Putamen (tissue), 1 donor: ENCODE data around the gene SPATA19.
A peak's percentile ranks its signal among the peaks of the same experiment; 100 is the strongest.

Experiments
- DNase-seq: peaks from one replicate; pipeline ENCODE4 v3.0.0-alpha.2; 2016; ENCODE audit warnings: low spot score

The SPATA19 gene

DNA sequence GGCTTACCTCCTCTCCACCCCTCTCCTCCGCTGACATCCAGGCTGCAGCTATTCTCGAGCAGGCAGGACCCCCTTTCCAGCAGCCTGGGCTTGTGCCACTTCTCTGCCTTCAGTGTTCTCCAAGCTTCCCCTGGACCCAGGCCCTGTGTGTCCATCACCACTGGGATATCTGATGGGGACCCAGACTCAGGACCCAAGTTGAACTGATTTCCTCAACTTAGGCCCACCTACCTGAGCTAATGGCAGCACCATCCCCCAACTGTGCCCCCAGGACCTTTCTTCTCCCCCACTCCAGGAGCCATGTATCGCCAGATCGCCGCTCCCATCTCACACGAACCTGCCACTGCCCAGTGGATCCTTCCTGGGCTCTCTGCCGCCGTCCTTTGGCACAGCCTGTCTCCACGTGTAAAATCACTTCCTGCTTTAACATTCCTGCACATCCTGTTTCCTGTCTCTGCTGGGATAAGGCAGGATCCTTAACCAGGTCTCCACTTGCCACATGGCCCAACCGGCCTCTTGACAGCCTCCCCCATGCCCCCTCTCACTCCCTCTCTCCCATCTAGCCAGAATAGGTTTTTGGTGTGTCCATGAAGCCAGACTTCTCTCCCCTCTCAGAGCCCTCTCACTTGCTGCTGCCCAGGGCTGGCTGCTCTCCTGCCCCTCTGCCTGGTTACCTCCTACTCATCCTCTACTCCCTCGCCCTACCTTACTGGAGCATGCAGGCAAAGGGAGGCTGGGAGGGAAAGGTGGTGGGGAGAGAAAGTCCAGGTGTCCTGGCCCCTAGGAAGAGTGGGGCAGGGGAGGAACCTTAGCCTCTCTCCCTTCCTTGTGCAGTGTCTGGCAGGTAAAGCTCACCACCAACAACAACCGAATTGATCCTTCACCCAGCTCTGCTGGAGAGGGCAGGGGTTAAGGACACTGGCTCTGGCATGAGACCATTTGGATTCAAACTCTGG lies 9.4 kb downstream of the SPATA19 start:
- no peak for DNase-seq

DNA sequence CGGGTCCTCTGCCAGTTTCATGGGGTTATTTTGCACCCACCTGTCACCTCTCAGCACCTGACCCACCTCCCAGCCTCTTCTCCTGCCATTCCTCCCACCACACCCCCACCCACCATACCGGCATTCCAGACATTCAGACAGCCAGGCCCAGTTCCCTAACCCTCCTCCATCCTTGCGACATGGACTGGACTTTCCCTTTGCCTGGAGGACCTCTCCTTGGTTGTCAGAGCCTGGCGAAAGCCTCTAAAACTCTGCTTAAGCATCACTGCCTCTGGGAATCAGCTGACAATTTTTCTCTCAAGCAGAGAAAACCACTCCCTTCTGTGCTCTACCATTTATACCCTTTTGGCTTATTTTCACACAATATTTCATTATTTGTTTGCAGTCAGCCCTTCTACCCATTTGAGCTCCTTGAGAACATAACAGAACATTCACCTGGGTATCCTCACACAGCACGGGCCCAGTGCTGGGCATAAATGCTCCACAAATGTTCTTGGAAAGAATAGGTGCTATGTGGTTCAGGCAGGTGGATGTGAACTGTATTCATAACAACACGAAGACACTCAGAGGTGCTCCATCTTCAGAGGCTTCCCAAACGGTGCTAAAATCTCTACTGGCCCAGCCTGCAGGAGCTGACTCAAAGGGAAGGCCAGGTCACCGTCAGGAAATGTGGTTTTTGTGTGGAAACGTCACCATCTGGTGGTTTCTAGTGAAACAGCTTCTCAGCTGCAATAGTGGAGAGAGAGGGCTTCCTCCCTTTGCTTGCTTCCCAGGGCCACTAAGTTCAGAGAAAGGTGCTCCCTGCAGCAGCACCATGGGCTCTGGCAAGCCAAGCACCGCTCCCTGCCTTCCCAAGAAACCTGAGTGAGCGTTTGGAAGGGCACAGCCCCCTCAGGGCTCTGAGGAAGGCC lies 10.4 kb downstream of the SPATA19 start:
- DNase-seq = peak; percentile 39

DNA sequence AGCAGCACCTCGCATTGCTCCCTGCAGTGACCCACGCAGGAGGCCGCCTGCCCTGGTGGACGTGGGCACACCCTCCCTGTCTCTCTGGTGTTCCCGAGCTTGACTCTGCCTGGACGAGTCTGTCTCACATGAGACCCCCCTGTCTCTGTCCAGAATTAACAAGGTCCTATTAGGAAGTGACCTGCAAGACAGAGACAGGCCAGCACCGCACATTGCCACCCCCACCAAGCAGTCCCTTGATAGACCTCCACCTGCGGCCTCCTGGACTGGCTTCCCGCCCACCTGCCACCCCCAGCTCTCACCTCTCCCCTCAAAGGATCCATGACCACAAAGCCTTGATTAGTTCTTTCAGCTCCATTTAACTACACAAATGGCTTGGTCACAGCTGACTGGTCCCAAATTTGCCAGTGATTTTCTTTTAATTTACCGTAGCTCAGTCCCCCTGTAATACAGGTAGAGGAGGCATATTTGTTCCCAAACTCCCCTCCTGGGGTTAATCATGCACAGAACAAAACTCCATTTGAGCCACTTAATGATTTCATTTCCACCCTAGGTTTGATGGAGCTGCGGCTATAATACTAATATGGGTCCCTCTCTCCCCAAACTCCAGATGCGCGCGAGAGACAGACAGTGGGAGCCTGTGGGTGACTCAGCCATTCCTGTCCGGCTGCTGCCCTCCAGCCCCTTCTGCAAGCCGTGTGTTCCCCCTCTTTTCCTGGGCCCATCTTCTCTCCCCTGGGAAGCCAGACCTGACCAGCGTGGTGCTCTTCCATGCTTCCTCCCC lies 11.2 kb downstream of the SPATA19 start:
- DNase-seq = no peak

DNA sequence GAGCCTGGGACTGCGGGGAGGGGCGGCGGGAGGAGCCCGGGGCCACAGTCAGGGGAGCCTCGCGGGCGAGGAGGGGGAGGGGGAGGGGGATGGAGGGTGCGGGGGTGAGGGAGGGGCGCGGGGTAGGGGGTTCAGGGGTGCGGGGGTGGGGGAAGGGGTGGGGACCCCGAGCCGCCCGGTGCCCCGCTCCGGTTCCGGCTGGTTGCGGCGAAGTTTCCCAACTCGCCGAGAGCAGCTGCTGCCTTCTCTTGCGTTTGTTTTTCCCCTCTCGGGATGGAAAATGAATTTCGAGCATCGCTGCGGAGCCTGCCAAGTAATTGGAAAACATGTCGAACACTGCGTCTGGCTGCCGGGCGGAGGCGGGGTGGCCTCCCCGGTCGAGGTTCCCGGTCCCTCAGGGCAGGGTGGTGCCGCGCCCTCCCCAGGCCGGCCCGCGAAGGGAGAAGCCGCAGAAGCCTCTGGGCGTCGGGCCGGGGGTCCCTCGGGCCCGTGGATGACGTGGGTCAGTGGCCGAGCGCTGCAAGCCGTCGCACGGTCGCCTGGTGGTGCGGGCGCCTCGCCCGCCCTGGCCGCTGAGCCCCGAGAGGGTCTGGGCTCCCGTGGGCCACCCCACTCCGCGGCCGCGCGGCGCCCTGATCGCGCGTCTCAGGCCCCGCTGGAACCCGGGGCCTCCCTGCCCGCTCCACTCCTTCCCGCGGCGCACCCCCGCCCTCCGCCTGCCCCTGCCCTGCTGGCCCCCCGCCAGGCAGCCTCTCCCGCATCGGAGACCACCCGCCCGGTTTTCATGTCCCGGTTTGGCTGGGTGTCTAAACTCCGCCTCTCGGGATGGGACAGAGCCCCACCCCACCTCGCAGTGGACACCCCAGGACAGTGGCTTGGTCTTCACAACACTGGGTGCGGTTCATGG lies 12.1 kb downstream of the SPATA19 start:
- no peak for DNase-seq

GRCh38 chr11:133832096-133832990 lies 13.0 kb downstream of the SPATA19 start:
- DNase-seq = no peak

GRCh38 chr11:133830931-133831907 lies 14.1 kb downstream of the SPATA19 start:
- DNase-seq = no peak

- DNase-seq = no peak
These were observed 15.7 kb downstream of the SPATA19 start for GRCh38 chr11:133829566-133829965.

DNA sequence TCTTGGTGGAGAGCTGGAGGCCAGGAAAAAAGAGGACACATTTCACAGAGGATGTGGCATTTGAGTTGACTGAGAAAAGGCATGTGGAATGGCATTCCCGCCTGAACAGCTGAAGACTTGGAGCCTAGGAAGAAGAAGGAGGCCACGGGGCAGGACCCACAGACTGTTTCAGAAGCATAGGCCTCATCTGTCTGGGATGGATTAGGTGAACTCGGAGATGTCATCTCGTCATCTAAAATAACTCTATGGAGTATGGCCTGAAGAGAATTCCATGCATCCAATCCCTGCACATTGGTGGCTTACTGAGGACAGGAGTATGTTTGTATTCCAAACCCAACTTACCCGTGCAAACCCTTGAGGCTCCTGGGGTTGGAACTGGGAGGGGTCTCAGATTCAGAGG lies 16.4 kb downstream of the SPATA19 start:
- DNase-seq = no peak

GRCh38 chr11:133827556-133827955 lies 17.8 kb downstream of the SPATA19 start:
- no peak for DNase-seq

- DNase-seq = no peak
These were observed 18.4 kb downstream of the SPATA19 start for GRCh38 chr11:133826866-133827265.

- DNase-seq = no peak
These were observed 19.6 kb downstream of the SPATA19 start for GRCh38 chr11:133825666-133826065.

- DNase-seq = no peak
These were observed 20.2 kb downstream of the SPATA19 start for GRCh38 chr11:133825156-133825555.

DNA sequence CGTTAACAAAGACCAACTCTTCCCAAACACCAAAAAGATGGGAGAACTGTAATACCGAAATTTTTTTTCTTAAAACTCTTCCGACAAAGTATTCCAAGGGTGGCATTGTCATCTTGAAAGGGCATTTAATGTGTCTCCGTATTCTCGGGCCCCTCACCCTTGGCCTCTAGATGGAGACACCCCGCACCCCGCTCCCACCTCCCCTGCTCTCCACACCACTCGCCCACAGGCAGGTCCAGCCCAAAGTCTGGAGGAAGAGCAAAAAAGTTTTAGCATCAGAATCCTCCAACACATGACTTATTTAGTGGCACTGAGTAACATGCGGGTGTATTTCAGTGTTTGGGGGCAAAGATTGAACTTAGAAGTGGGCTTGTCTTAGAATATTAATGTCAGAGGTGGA lies 20.7 kb downstream of the SPATA19 start:
- no peak for DNase-seq

GRCh38 chr11:133823614-133824013 lies 21.7 kb downstream of the SPATA19 start:
- DNase-seq = no peak

DNA sequence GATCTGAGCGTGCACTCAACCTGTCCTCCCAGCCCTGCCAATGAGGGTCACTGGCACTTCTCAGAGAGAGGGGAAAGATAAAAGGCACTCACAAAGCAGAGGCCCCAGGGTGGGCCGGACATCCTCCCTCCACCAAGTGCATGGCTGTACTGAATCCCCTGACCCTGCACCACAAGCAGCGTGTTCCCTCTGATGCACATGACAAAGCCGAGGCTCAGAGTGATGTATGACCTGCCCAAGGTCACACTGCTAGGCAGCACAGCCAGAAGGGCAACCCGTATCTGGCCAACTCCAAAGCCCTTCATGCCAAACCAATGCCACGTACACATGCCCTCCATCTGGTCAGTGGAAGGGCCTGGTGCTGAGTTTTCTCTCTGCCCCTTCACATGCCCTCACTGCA lies 22.1 kb downstream of the SPATA19 start:
- DNase-seq = no peak

DNA sequence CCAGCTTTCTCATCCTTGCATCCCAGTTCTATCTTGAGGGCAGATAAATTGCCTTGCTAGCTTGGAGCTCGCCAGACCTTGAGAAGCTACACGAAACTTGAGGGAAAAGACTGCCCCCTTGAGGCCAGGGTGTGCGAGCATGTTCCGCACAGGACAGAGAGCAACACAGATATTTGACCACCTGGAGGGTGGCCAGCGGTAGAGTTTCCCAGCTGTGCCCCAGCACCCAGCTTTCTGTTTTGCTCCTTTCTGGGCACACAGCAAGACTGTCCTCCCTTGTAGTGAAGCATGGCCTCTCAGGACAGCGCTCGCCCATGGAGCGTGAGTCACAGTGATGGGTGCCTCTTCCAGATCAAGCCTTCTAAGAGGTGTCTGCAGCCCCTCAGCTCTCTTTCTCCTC lies 23.5 kb downstream of the SPATA19 start:
- peak; percentile 52 for DNase-seq

DNA sequence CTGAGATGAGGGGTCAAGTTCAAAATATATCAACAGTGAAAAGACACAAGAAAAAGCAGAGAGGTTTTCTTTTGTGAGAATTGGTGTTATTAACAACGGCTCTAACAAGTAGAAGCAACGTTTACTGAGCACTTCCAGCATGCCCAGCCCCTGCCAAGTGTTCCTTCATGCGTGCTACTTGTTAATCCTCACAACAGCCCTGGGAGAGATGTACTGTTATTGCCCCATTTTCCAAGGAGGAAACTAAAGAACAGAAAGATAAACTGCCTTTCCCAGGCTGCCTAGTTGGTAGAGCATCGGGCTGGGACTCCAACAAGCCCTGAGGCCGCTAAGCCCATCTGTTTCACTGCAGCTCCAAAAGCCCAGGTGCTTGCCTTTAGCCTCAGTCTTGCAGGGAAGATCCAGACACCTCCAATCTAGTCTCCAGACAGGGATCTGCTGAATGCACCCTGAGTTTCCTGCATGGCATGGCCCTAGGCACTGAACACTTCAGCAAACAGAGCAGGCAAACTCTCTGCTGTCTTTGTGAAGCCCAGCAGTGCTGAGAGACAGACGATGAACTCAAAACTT lies 25.5 kb downstream of the SPATA19 start:
- DNase-seq = no peak

DNA sequence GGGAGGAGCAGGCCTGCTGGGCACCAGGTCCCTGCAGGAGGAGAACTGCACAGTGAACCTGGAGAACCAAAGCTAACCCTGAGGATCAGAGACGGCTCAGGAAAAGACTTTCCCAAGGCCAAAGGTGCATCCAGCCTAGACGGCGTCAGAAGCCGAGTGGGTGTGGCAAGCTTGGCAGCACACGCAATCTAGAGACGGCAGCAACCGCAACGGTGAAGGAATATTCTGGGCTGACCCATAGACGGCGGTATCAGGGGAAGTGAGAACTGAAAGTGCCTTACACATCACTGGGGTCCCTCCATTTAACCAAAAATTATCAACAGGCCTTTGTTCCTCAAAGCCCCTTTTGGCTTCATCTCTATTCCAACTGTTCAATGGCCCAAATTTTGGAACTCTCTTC lies 26.2 kb downstream of the SPATA19 start:
- no peak for DNase-seq
